SK-N-SH (cell line): Measurements from ENCODE around the gene ANKS6.

Source experiments
- ELF1 ChIP-seq: IDR thresholded peaks from 2 replicates; pipeline ENCODE4 v1.4.0; 2012
- EP300 ChIP-seq, 2 experiments: IDR thresholded peaks; 2 replicates each; pipeline versions ENCODE4 v1.4.0 to v1.6.1; 2012; ENCODE audit warnings: borderline replicate concordance in 1 of 2, low read depth in 1 of 2, low read length in 1 of 2
- MEF2A ChIP-seq: IDR thresholded peaks from 2 replicates; pipeline ENCODE4 v1.4.0; 2012; ENCODE audit warnings: low read depth, borderline replicate concordance
- MXI1 ChIP-seq: IDR thresholded peaks from 2 replicates; pipeline ENCODE4 v1.6.1; 2012; ENCODE audit warnings: mild to moderate bottlenecking, low read depth, low read length, improper control_type of control experiment
- NFIC ChIP-seq: IDR thresholded peaks from 2 replicates; pipeline ENCODE4 v1.4.0; 2012; ENCODE audit warnings: borderline replicate concordance
- NRF1 ChIP-seq: IDR thresholded peaks from 2 replicates; pipeline ENCODE4 v1.6.1; 2012; ENCODE audit warnings: low read depth, mild to moderate bottlenecking, low read length
- POLR2AphosphoS5 ChIP-seq: IDR thresholded peaks from 2 replicates; pipeline ENCODE4 v1.6.1; 2012; ENCODE audit warnings: low read depth, low read length
- SIN3A ChIP-seq: IDR thresholded peaks from 2 replicates; pipeline ENCODE4 v1.6.1; 2012; ENCODE audit warnings: low read depth, mild to moderate bottlenecking, low read length, moderate library complexity, borderline replicate concordance
- SMC3 ChIP-seq: IDR thresholded peaks from 2 replicates; pipeline ENCODE4 v1.6.1; 2012; ENCODE audit warnings: low read depth, low read length, improper control_type of control experiment
- TF ChIP-seq, protein P1 (sequence below): IDR thresholded peaks from 2 replicates; pipeline ENCODE4 v1.6.1; 2012; ENCODE audit warnings: mild to moderate bottlenecking, low read depth, low read length, moderate library complexity
- TF ChIP-seq, protein P2 (sequence below): fragments of 200-600 bp; sonication (generic); IDR thresholded peaks from 2 replicates; pipeline ENCODE4 v1.6.1; 2017; ENCODE audit warnings: antibody characterized with exemption, mild to moderate bottlenecking, moderate library complexity
- TF ChIP-seq, protein P3 (sequence below): fragments of 150-350 bp; IDR thresholded peaks from 2 replicates; pipeline ENCODE4 v1.6.1; 2016; ENCODE audit warnings: mild to moderate bottlenecking, low read depth, low read length
- TF ChIP-seq, protein P4 (sequence below): IDR thresholded peaks from 2 replicates; pipeline ENCODE4; 2012
- TF ChIP-seq, protein P5 (sequence below): IDR thresholded peaks from 2 replicates; pipeline ENCODE4 v1.4.0; 2012; ENCODE audit warnings: low read depth

DNA sequence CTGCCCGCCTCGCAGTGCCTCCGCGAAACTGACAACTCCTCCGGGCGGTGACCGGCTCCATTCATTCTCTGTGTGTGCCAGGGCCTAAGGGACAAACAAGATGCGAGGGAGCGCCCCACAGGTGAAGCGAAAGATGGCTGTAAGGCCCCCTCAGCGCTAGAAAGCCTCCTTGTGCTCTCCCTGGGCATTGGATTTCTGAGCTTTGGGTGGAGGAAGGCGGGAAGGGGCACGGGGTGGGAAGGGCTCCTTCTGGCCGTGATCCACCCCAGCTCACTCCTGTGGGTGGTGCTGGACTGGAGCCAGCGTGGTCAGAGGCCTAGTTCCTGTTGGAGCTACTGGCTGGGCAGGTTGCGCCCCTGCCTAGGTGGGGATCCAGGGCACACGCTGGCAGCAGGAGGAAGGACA is 12.1 kb upstream of the ANKS6 start:
- TF ChIP-seq, protein P1, sequence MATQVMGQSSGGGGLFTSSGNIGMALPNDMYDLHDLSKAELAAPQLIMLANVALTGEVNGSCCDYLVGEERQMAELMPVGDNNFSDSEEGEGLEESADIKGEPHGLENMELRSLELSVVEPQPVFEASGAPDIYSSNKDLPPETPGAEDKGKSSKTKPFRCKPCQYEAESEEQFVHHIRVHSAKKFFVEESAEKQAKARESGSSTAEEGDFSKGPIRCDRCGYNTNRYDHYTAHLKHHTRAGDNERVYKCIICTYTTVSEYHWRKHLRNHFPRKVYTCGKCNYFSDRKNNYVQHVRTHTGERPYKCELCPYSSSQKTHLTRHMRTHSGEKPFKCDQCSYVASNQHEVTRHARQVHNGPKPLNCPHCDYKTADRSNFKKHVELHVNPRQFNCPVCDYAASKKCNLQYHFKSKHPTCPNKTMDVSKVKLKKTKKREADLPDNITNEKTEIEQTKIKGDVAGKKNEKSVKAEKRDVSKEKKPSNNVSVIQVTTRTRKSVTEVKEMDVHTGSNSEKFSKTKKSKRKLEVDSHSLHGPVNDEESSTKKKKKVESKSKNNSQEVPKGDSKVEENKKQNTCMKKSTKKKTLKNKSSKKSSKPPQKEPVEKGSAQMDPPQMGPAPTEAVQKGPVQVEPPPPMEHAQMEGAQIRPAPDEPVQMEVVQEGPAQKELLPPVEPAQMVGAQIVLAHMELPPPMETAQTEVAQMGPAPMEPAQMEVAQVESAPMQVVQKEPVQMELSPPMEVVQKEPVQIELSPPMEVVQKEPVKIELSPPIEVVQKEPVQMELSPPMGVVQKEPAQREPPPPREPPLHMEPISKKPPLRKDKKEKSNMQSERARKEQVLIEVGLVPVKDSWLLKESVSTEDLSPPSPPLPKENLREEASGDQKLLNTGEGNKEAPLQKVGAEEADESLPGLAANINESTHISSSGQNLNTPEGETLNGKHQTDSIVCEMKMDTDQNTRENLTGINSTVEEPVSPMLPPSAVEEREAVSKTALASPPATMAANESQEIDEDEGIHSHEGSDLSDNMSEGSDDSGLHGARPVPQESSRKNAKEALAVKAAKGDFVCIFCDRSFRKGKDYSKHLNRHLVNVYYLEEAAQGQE = no peak
- TF ChIP-seq, protein P2, sequence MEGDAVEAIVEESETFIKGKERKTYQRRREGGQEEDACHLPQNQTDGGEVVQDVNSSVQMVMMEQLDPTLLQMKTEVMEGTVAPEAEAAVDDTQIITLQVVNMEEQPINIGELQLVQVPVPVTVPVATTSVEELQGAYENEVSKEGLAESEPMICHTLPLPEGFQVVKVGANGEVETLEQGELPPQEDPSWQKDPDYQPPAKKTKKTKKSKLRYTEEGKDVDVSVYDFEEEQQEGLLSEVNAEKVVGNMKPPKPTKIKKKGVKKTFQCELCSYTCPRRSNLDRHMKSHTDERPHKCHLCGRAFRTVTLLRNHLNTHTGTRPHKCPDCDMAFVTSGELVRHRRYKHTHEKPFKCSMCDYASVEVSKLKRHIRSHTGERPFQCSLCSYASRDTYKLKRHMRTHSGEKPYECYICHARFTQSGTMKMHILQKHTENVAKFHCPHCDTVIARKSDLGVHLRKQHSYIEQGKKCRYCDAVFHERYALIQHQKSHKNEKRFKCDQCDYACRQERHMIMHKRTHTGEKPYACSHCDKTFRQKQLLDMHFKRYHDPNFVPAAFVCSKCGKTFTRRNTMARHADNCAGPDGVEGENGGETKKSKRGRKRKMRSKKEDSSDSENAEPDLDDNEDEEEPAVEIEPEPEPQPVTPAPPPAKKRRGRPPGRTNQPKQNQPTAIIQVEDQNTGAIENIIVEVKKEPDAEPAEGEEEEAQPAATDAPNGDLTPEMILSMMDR = no peak
- TF ChIP-seq SMC3 (no peak), POLR2AphosphoS5 (no peak), MXI1 (no peak), NRF1 (no peak), EP300 (IDR thresholded peaks at IDR 0.05; ENCODE audit: borderline replicate concordance in 1 of 2, low read depth in 1 of 2, low read length in 1 of 2) (no peak), NFIC (0 out of 2 replicates have a peak, but pooled peaks have one; percentile 27), SIN3A (no peak), ELF1 (no peak), MEF2A (no peak)
- TF ChIP-seq, protein P3, sequence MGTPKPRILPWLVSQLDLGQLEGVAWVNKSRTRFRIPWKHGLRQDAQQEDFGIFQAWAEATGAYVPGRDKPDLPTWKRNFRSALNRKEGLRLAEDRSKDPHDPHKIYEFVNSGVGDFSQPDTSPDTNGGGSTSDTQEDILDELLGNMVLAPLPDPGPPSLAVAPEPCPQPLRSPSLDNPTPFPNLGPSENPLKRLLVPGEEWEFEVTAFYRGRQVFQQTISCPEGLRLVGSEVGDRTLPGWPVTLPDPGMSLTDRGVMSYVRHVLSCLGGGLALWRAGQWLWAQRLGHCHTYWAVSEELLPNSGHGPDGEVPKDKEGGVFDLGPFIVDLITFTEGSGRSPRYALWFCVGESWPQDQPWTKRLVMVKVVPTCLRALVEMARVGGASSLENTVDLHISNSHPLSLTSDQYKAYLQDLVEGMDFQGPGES = no peak
- TF ChIP-seq, protein P4, sequence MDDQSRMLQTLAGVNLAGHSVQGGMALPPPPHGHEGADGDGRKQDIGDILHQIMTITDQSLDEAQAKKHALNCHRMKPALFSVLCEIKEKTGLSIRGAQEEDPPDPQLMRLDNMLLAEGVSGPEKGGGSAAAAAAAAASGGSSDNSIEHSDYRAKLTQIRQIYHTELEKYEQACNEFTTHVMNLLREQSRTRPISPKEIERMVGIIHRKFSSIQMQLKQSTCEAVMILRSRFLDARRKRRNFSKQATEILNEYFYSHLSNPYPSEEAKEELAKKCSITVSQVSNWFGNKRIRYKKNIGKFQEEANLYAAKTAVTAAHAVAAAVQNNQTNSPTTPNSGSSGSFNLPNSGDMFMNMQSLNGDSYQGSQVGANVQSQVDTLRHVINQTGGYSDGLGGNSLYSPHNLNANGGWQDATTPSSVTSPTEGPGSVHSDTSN = no peak
- TF ChIP-seq, protein P5, sequence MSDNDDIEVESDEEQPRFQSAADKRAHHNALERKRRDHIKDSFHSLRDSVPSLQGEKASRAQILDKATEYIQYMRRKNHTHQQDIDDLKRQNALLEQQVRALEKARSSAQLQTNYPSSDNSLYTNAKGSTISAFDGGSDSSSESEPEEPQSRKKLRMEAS = no peak
